M059J (cell line): ENCODE results near the gene BTBD16. TPM values are rescaled to one million over a fixed set of nuclear protein-coding genes. Genes with fewer than 3 reads are reported as not detected.

ENCODE experiments used
- DNase-seq: peaks from one replicate; pipeline ENCODE4 v3.0.0-alpha.2; 2012; ENCODE audit warnings: low read depth
- total RNA-seq: library from RNA; depleted of rRNA; stranded (reverse); fragments of >200 nt; shearing (Covaris generic); gene quantifications from 2 replicates; pipeline ENCODE4 v1.2.3, GENCODE V29; 2014; rRNA removed

Gene BTBD16
- 0.05 TPM in 1 of 2 replicates, not detected in the other for total RNA-seq

- no peak for DNase-seq
These were observed at the start of gene BTBD16 for GRCh38 chr10:122271076-122271475. BTBD16 (plus strand) TSS chr10:122271296; CDS start chr10:122275082, 3,786 bp downstream.

- DNase-seq = peak; percentile 3
These were observed 49.1 kb upstream of the BTBD16 start for GRCh38 chr10:122221958-122222357.

GRCh38 chr10:122222638-122223037, 48.5 kb upstream of the BTBD16 start:
- no peak for DNase-seq

- no peak for DNase-seq
These were observed 46.9 kb upstream of the BTBD16 start for GRCh38 chr10:122224159-122224558.

GRCh38 chr10:122225330-122225729, 45.8 kb upstream of the BTBD16 start:
- DNase-seq = no peak

GRCh38 chr10:122227754-122228153, 43.3 kb upstream of the BTBD16 start:
- no peak for DNase-seq

- DNase-seq = no peak
These were observed 41.4 kb upstream of the BTBD16 start for GRCh38 chr10:122229666-122230065.

GRCh38 chr10:122230222-122230621, 40.9 kb upstream of the BTBD16 start:
- no peak for DNase-seq

- no peak for DNase-seq
These were observed 38.3 kb upstream of the BTBD16 start for GRCh38 chr10:122232769-122233168.

GRCh38 chr10:122233857-122234348, 37.2 kb upstream of the BTBD16 start:
- no peak for DNase-seq

- no peak for DNase-seq
These were observed 36.7 kb upstream of the BTBD16 start for GRCh38 chr10:122234416-122234815.

- no peak for DNase-seq
These were observed 34.3 kb upstream of the BTBD16 start for GRCh38 chr10:122236690-122237306.

GRCh38 chr10:122237331-122237990, 33.6 kb upstream of the BTBD16 start:
- no peak for DNase-seq

- DNase-seq = no peak
These were observed 31.4 kb upstream of the BTBD16 start for GRCh38 chr10:122239578-122240257.

GRCh38 chr10:122240401-122240800, 30.7 kb upstream of the BTBD16 start:
- no peak for DNase-seq

GRCh38 chr10:122241836-122242235, 29.3 kb upstream of the BTBD16 start:
- DNase-seq = no peak

- no peak for DNase-seq
These were observed 27.5 kb upstream of the BTBD16 start for GRCh38 chr10:122243550-122243949.

GRCh38 chr10:122244001-122244975, 26.8 kb upstream of the BTBD16 start:
- DNase-seq = no peak

- DNase-seq = no peak
These were observed 26.0 kb upstream of the BTBD16 start for GRCh38 chr10:122245136-122245535.

GRCh38 chr10:122245897-122246296, 25.2 kb upstream of the BTBD16 start:
- no peak for DNase-seq

GRCh38 chr10:122246830-122247520, 24.1 kb upstream of the BTBD16 start:
- no peak for DNase-seq
